ENCODE data around the gene LRRC40.

- no peak for TF ChIP-seq EP300 (IDR thresholded peaks at IDR 0.05)
- no peak for TF ChIP-seq CTCF (IDR thresholded peaks at IDR 0.05)
- TF ChIP-seq POLR2A (IDR thresholded peaks at IDR 0.05; ENCODE audit: low read depth), result no peak
These were observed 36.1 kb downstream of the LRRC40 start for GRCh38 chr1:70169018-70169839.

All from esophagus muscularis mucosa (tissue), 4 donors.